ENCODE measurements around the gene SLC2A8. TPM values are rescaled to one million over a fixed set of nuclear protein-coding genes. Genes with fewer than 3 reads are reported as not detected.

The SLC2A8 gene
- total RNA-seq, 6 donors from 2014 or later: 7.0 to 27.4 (median 20.2) TPM

- TF ChIP-seq POLR2AphosphoS5 (IDR thresholded peaks at IDR 0.05) (no peak), POLR2A (IDR thresholded peaks at IDR 0.05) (no peak), EP300 (IDR thresholded peaks at IDR 0.05) (no peak), CTCF (IDR thresholded peaks at IDR 0.05) (no peak)
- Histone ChIP-seq H3K27ac (no peak overlapping the region), H3K27me3 (no peaks in the 10 kb centered on the region), H3K4me1 (peaks cover 0 to 13% (median 1%) of the 10 kb centered on the region in 4 donors), H3K9me3 (no peaks in the 10 kb centered on the region), H3K4me3 (no peak overlapping the region), H3K36me3 (no peaks in the 10 kb centered on the region)
- WGBS, 2 donors: 90 to 97% methylated on average over 6 to 10 of the region's 10 CpGs
- DNase-seq (no peak), ATAC-seq (ENCODE audit: low FRiP score in 2 of 2) (no peak)
These were observed 31.5 kb upstream of the SLC2A8 start for GRCh38 chr9:127365461-127365860.

GRCh38 chr9:127366594-127366993 is 30.4 kb upstream of the SLC2A8 start:
- Histone ChIP-seq H3K27ac (no peak overlapping the region), H3K4me1 (peaks cover 0 to 7% (median 1%) of the 10 kb centered on the region in 4 donors), H3K9me3 (no peaks in the 10 kb centered on the region), H3K36me3 (no peaks in the 10 kb centered on the region), H3K27me3 (no peaks in the 10 kb centered on the region), H3K4me3 (no peak overlapping the region)
- TF ChIP-seq CTCF (IDR thresholded peaks at IDR 0.05) (no peak), EP300 (IDR thresholded peaks at IDR 0.05) (no peak), POLR2AphosphoS5 (IDR thresholded peaks at IDR 0.05) (no peak), POLR2A (IDR thresholded peaks at IDR 0.05) (no peak)
- DNase-seq (no peak), ATAC-seq (ENCODE audit: low FRiP score in 2 of 2) (no peak)
- 88 to 91% methylated on average over 7 of the region's 7 CpGs for WGBS, 2 donors

- Histone ChIP-seq H3K4me3 (no peak overlapping the region), H3K4me1 (peaks cover 0 to 6% (median 1%) of the 10 kb centered on the region in 4 donors), H3K27ac (peak overlapping the region in 1 of 4 donors; percentile 11), H3K36me3 (no peaks in the 10 kb centered on the region), H3K9me3 (no peaks in the 10 kb centered on the region), H3K27me3 (no peaks in the 10 kb centered on the region)
- peak in 1 of 2 donors; percentile 32 for ATAC-seq (ENCODE audit: low FRiP score in 2 of 2)
- 37 to 39% methylated on average over 6 of the region's 6 CpGs for WGBS, 2 donors
- no peak for TF ChIP-seq POLR2AphosphoS5 (IDR thresholded peaks at IDR 0.05)
- TF ChIP-seq CTCF (IDR thresholded peaks at IDR 0.05): no peak
- no peak for DNase-seq
These were observed 28.0 kb upstream of the SLC2A8 start for GRCh38 chr9:127368852-127369402.

GRCh38 chr9:127369428-127369827 is 27.5 kb upstream of the SLC2A8 start:
- Histone ChIP-seq H3K27me3 (no peaks in the 10 kb centered on the region), H3K27ac (no peak overlapping the region), H3K36me3 (no peaks in the 10 kb centered on the region), H3K9me3 (no peaks in the 10 kb centered on the region), H3K4me3 (no peak overlapping the region), H3K4me1 (peaks cover 0 to 6% (median 1%) of the 10 kb centered on the region in 4 donors)
- no peak for TF ChIP-seq CTCF (IDR thresholded peaks at IDR 0.05)
- TF ChIP-seq EP300 (IDR thresholded peaks at IDR 0.05): no peak
- no peak for TF ChIP-seq POLR2AphosphoS5 (IDR thresholded peaks at IDR 0.05)
- TF ChIP-seq POLR2A (IDR thresholded peaks at IDR 0.05): no peak
- no peak for ATAC-seq (ENCODE audit: low FRiP score in 2 of 2)
- 90% methylated on average over 8 of the region's 8 CpGs for WGBS, 2 donors
- peak in 1 of 2 donors; percentile 22 for DNase-seq

- no peak for TF ChIP-seq POLR2AphosphoS5 (IDR thresholded peaks at IDR 0.05)
- TF ChIP-seq CTCF (IDR thresholded peaks at IDR 0.05): no peak
- no peak for TF ChIP-seq POLR2A (IDR thresholded peaks at IDR 0.05)
- no peak for TF ChIP-seq EP300 (IDR thresholded peaks at IDR 0.05)
- H3K4me3 ChIP-seq: no peak overlapping the region
- peaks cover 0 to 6% (median 1%) of the 10 kb centered on the region in 4 donors for H3K4me1 ChIP-seq
- 59 to 63% methylated on average over 7 of the region's 7 CpGs for WGBS, 2 donors
- H3K36me3 ChIP-seq: no peaks in the 10 kb centered on the region
- no peak for DNase-seq
- no peaks in the 10 kb centered on the region for H3K27me3 ChIP-seq
- H3K9me3 ChIP-seq: no peaks in the 10 kb centered on the region
- H3K27ac ChIP-seq: no peak overlapping the region
- no peak for ATAC-seq (ENCODE audit: low FRiP score in 2 of 2)
These were observed 26.8 kb upstream of the SLC2A8 start for GRCh38 chr9:127370147-127370579.
